Measurements from ENCODE around the gene CGN. TPM values are rescaled to one million over a fixed set of nuclear protein-coding genes. Genes with fewer than 3 reads are reported as not detected.

CGN gene
- total and polyA plus RNA-seq, 7 donors = 0.33 to 132 (median 1.8) TPM

GRCh38 chr1:151515265-151515664 is 4.1 kb downstream of the CGN start:
- TF ChIP-seq POLR2A (IDR thresholded peaks at IDR 0.05) = no peak
- no peak for TF ChIP-seq CTCF (IDR thresholded peaks at IDR 0.05)
- no peak for TF ChIP-seq POLR2AphosphoS5 (IDR thresholded peaks at IDR 0.05)
- TF ChIP-seq EP300 (IDR thresholded peaks at IDR 0.05) = no peak
- intact Hi-C loops (cut with DNase I) = no loop called here
- H3K27me3 ChIP-seq = no peaks in the 10 kb centered on the region
- H3K4me3 ChIP-seq = no peak overlapping the region
- no peaks in the 10 kb centered on the region for H3K36me3 ChIP-seq
- H3K27ac ChIP-seq = no peak overlapping the region
- H3K4me1 ChIP-seq = peaks cover 0 to 17% (median 12%) of the 10 kb centered on the region in 4 donors
- DNase-seq = no peak
- H3K9me3 ChIP-seq = no peaks in the 10 kb centered on the region
- WGBS, 2 donors = 82 to 96% methylated on average over 4 of the region's 4 CpGs

GRCh38 chr1:151516031-151516511 is 4.9 kb downstream of the CGN start:
- no peaks in the 10 kb centered on the region for H3K36me3 ChIP-seq
- H3K27ac ChIP-seq = no peak overlapping the region
- no peak for DNase-seq
- no peak overlapping the region for H3K4me3 ChIP-seq
- peaks cover 0 to 13% (median 12%) of the 10 kb centered on the region in 4 donors for H3K4me1 ChIP-seq
- H3K9me3 ChIP-seq = no peaks in the 10 kb centered on the region
- WGBS, 2 donors = 11 to 62% methylated on average over 1 of the region's 1 CpG
- no peak for TF ChIP-seq POLR2A (IDR thresholded peaks at IDR 0.05)
- no peak for TF ChIP-seq POLR2AphosphoS5 (IDR thresholded peaks at IDR 0.05)
- no peak for TF ChIP-seq CTCF (IDR thresholded peaks at IDR 0.05)
- no peak for TF ChIP-seq EP300 (IDR thresholded peaks at IDR 0.05)
- intact Hi-C loops (cut with DNase I) = no loop called here
- no peaks in the 10 kb centered on the region for H3K27me3 ChIP-seq

GRCh38 chr1:151518431-151518830 is 7.2 kb downstream of the CGN start:
- no peak for DNase-seq
- Histone ChIP-seq H3K36me3 (no peaks in the 10 kb centered on the region), H3K4me1 (no peaks in the 10 kb centered on the region), H3K27me3 (no peaks in the 10 kb centered on the region), H3K9me3 (no peaks in the 10 kb centered on the region), H3K27ac (no peak overlapping the region), H3K4me3 (no peak overlapping the region)
- intact Hi-C loops (cut with DNase I) = no loop called here
- TF ChIP-seq POLR2A (IDR thresholded peaks at IDR 0.05) = no peak
- TF ChIP-seq CTCF (IDR thresholded peaks at IDR 0.05) = no peak
- TF ChIP-seq EP300 (IDR thresholded peaks at IDR 0.05) = no peak
- TF ChIP-seq POLR2AphosphoS5 (IDR thresholded peaks at IDR 0.05) = no peak
- 91 to 96% methylated on average over 12 of the region's 12 CpGs for WGBS, 2 donors

GRCh38 chr1:151518936-151519335 is 7.7 kb downstream of the CGN start:
- TF ChIP-seq POLR2AphosphoS5 (IDR thresholded peaks at IDR 0.05) (no peak), EP300 (IDR thresholded peaks at IDR 0.05) (no peak), CTCF (IDR thresholded peaks at IDR 0.05) (no peak), POLR2A (IDR thresholded peaks at IDR 0.05) (no peak)
- no peak overlapping the region for H3K4me3 ChIP-seq
- H3K27ac ChIP-seq = no peak overlapping the region
- DNase-seq = no peak
- no peaks in the 10 kb centered on the region for H3K36me3 ChIP-seq
- H3K4me1 ChIP-seq = no peaks in the 10 kb centered on the region
- no peaks in the 10 kb centered on the region for H3K27me3 ChIP-seq
- WGBS, 2 donors = 96% methylated on average over 15 of the region's 15 CpGs
- no peaks in the 10 kb centered on the region for H3K9me3 ChIP-seq
- intact Hi-C loops (cut with DNase I) = no loop called here

GRCh38 chr1:151519667-151520066 is 8.5 kb downstream of the CGN start:
- Histone ChIP-seq H3K36me3 (no peaks in the 10 kb centered on the region), H3K4me1 (no peaks in the 10 kb centered on the region), H3K4me3 (no peak overlapping the region), H3K27me3 (no peaks in the 10 kb centered on the region), H3K27ac (no peak overlapping the region), H3K9me3 (no peaks in the 10 kb centered on the region)
- TF ChIP-seq POLR2A (IDR thresholded peaks at IDR 0.05) = no peak
- no peak for TF ChIP-seq EP300 (IDR thresholded peaks at IDR 0.05)
- no peak for TF ChIP-seq POLR2AphosphoS5 (IDR thresholded peaks at IDR 0.05)
- TF ChIP-seq CTCF (IDR thresholded peaks at IDR 0.05) = no peak
- 73 to 82% methylated on average over 2 of the region's 2 CpGs for WGBS, 2 donors
- no peak for DNase-seq
- intact Hi-C loops (cut with DNase I) = no loop called here
